Suprapubic skin (tissue), 3 donors: ENCODE measurements around the gene SPACA5.

Experiments used
- POLR2AphosphoS5 ChIP-seq, 3 donors: sonication (generic); formaldehyde crosslinking; IDR thresholded peaks; one replicate each; pipeline ENCODE4 v1.6.1; 2017; ENCODE audit warnings: antibody characterized with exemption in 3 of 3
- TF ChIP-seq, protein P1 (sequence below), 2 donors: fragments of 200-600 bp in 1 of 2; fragments of 450-650 bp in 1 of 2; sonication (generic) in 1 of 2; IDR thresholded peaks; one replicate each; pipeline ENCODE4 v1.5.1; 2016 to 2019; ENCODE audit warnings: antibody characterized with exemption in 2 of 2, mild to moderate bottlenecking in 1 of 2, moderate library complexity in 1 of 2

- TF ChIP-seq, protein P1, sequence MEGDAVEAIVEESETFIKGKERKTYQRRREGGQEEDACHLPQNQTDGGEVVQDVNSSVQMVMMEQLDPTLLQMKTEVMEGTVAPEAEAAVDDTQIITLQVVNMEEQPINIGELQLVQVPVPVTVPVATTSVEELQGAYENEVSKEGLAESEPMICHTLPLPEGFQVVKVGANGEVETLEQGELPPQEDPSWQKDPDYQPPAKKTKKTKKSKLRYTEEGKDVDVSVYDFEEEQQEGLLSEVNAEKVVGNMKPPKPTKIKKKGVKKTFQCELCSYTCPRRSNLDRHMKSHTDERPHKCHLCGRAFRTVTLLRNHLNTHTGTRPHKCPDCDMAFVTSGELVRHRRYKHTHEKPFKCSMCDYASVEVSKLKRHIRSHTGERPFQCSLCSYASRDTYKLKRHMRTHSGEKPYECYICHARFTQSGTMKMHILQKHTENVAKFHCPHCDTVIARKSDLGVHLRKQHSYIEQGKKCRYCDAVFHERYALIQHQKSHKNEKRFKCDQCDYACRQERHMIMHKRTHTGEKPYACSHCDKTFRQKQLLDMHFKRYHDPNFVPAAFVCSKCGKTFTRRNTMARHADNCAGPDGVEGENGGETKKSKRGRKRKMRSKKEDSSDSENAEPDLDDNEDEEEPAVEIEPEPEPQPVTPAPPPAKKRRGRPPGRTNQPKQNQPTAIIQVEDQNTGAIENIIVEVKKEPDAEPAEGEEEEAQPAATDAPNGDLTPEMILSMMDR (IDR thresholded peaks at IDR 0.05): no peak
- TF ChIP-seq POLR2AphosphoS5 (IDR thresholded peaks at IDR 0.05): no peak
Measured at GRCh38 chrX:48030237-48030636, 23.4 kb downstream of the SPACA5 start.
